HepG2 (cell line): ENCODE data around the gene RAB6A. TPM values are rescaled to one million over a fixed set of nuclear protein-coding genes. Genes with fewer than 3 reads are reported as not detected.

Experiments used
- CEBPZ ChIP-seq: IDR thresholded peaks from 2 replicates; pipeline ENCODE4 v1.6.1; 2012; ENCODE audit warnings: low read length, improper control_type of control experiment
- MAF1 ChIP-seq: sonication (generic); formaldehyde crosslinking; IDR thresholded peaks from 2 replicates; pipeline ENCODE4 v1.5.0; 2020; ENCODE audit warnings: missing genetic modification reagents, borderline replicate concordance
- MED13 ChIP-seq: sonication (generic); formaldehyde crosslinking; IDR thresholded peaks from 2 replicates; pipeline ENCODE4 v1.5.0; 2020; ENCODE audit warnings: missing genetic modification reagents
- SP140L ChIP-seq: sonication (generic); formaldehyde crosslinking; IDR thresholded peaks from 2 replicates; pipeline ENCODE4 v1.4.0; 2020; ENCODE audit warnings: missing genetic modification reagents, borderline replicate concordance
- SRSF9 ChIP-seq: fragments of 200-400 bp; formaldehyde crosslinking; IDR thresholded peaks from 2 replicates; pipeline ENCODE4 v1.6.1; 2018; ENCODE audit warnings: borderline replicate concordance, mild to moderate bottlenecking, low read depth, low read length; ENCODE audit not compliant: insufficient read depth, poor library complexity, severe bottlenecking
- SSRP1 ChIP-seq: IDR thresholded peaks from 2 replicates; pipeline ENCODE4 v1.6.1; 2016; ENCODE audit warnings: control low read depth
- STAG1 ChIP-seq: sonication (generic); formaldehyde crosslinking; IDR thresholded peaks from 2 replicates; pipeline ENCODE4 v1.4.0; 2020; ENCODE audit warnings: missing genetic modification reagents
- ZBTB8A ChIP-seq: sonication (generic); formaldehyde crosslinking; IDR thresholded peaks from 2 replicates; pipeline ENCODE4 v1.4.0; 2020; ENCODE audit warnings: mild to moderate bottlenecking, low read depth, missing genetic modification reagents, borderline replicate concordance
- ZFP1 ChIP-seq: IDR thresholded peaks from 2 replicates; pipeline ENCODE4 v1.6.1; 2016
- ZMYM2 ChIP-seq: sonication (generic); formaldehyde crosslinking; IDR thresholded peaks from 2 replicates; pipeline ENCODE4 v1.8.0; 2022; ENCODE audit warnings: mild to moderate bottlenecking, missing genetic modification reagents
- ZNF577 ChIP-seq: sonication (generic); formaldehyde crosslinking; IDR thresholded peaks from 2 replicates; pipeline ENCODE4 v1.4.0; 2020; ENCODE audit warnings: mild to moderate bottlenecking, low read depth, missing genetic modification reagents, borderline replicate concordance
- ZNF703 ChIP-seq: sonication (generic); formaldehyde crosslinking; IDR thresholded peaks from 2 replicates; pipeline ENCODE4 v1.5.1; 2020; ENCODE audit warnings: missing genetic modification reagents, mild to moderate bottlenecking, moderate library complexity, borderline replicate concordance
- ZNF891 ChIP-seq: sonication (generic); formaldehyde crosslinking; IDR thresholded peaks from 2 replicates; pipeline ENCODE4 v1.5.0; 2020; ENCODE audit warnings: mild to moderate bottlenecking, missing genetic modification reagents
- ZUFSP ChIP-seq: sonication (generic); formaldehyde crosslinking; IDR thresholded peaks from 2 replicates; pipeline ENCODE4 v1.9.0; 2021; ENCODE audit warnings: missing genetic modification reagents, mild to moderate bottlenecking, borderline replicate concordance
- polyA plus RNA-seq, 8 experiments: library from polyadenylated mRNA; depleted of rRNA in 3 of 8; stranded (reverse) in 7 of 8; unstranded in 1 of 8; fragments of >200 nt; fragmentation: Illumina TruSeq in 4 of 8; extraction: Trizol in 4 of 8; gene quantifications; 2 replicates each; pipeline versions ENCODE4 v1.2.1 to v1.2.3, GENCODE V29; 2011 to 2016; ENCODE audit warnings: low read depth in 4 of 8, missing spikeins in 1 of 8, mixed read lengths in 1 of 8; ENCODE audit not compliant: insufficient read depth in 1 of 8
- total RNA-seq, 5 experiments: library from RNA; depleted of rRNA; stranded (reverse); fragments of >200 nt; fragmentation: Illumina TruSeq; extraction: Trizol; gene quantifications; 2 replicates each; pipeline ENCODE4 v1.2.3, GENCODE V29; 2016; ENCODE audit warnings: low read depth in 1 of 5
- TF ChIP-seq, protein P1 (sequence below): sonication (generic); formaldehyde crosslinking; IDR thresholded peaks from 2 replicates; pipeline ENCODE4 v1.8.0; 2022; ENCODE audit warnings: mild to moderate bottlenecking, missing genetic modification reagents; ENCODE audit not compliant: insufficient replicate concordance

Gene RAB6A
- total and polyA plus RNA-seq, 2 of the 13 experiments (the other 11 are each of a cell fraction or from before 2014, with no cell fraction given) = 74.3 to 121 TPM

DNA sequence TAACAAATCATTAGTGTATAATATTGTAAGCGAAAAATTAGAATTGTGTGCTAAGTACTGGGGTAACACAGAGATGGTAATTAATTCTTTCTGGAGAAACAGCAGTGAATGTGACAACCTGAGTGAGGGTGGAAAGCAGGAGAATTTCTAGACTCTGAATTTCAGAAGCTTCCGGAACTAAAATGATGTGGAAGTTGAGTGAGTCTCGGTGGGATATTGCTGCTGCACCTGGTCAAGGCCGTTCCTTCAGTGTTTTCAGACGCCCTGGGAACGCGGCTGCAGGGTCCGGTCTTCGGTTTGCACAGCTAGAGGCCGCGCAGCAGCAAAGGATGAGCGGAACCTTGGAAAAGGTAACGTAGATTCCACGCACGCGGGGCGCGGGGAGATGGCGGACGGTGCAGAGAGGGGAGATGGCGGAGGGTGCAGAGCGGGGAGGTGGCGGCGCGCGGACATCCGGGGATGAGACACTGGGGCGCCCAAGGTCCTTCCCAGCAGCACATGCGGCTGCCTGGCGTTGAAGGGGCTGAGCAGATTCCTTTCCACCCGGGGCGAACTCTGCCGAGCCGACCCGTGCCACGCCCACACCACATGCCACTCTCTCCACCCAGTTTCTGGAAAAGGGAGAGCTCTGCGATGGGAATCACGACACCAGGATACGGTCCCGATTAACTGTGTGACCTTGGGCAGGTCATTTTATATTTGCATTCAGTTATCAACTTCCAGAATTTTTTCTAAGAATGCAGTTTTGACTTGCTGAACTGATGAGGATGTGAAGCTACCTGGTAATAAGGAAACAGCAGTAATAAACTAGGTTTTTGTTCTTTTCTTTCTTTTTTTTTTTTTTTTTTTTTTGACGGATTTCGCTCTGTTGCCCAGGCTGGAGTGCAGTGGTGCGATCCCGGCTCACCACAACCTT lies 27.0 kb upstream of the RAB6A start, which contains the start of gene MRPL48 (continued):
- TF ChIP-seq, protein P1, sequence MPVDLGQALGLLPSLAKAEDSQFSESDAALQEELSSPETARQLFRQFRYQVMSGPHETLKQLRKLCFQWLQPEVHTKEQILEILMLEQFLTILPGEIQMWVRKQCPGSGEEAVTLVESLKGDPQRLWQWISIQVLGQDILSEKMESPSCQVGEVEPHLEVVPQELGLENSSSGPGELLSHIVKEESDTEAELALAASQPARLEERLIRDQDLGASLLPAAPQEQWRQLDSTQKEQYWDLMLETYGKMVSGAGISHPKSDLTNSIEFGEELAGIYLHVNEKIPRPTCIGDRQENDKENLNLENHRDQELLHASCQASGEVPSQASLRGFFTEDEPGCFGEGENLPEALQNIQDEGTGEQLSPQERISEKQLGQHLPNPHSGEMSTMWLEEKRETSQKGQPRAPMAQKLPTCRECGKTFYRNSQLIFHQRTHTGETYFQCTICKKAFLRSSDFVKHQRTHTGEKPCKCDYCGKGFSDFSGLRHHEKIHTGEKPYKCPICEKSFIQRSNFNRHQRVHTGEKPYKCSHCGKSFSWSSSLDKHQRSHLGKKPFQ (CRISPR knock-in tag) = no peak
- TF ChIP-seq ZUFSP (CRISPR knock-in tag) (no peak), ZNF703 (CRISPR knock-in tag) (peak; percentile 55; the same call in 1 of the 2 replicates), MED13 (CRISPR knock-in tag) (no peak), ZNF891 (CRISPR knock-in tag) (peak; percentile 91), SP140L (no peak), SRSF9 (no peak), MAF1 (CRISPR knock-in tag) (no peak), ZFP1 (peak; percentile 50; the same call in 1 of the 2 replicates), STAG1 (peak; percentile 5; the same call in 1 of the 2 replicates), ZBTB8A (CRISPR knock-in tag) (no peak), SSRP1 (CRISPR knock-in tag) (peak; percentile 44; the same call in 1 of the 2 replicates), CEBPZ (no peak), ZMYM2 (CRISPR knock-in tag) (peak; percentile 38; the same call in 1 of the 2 replicates), ZNF577 (no peak)
